HCT116 (cell line): ENCODE data around the gene AZGP1. TPM values are rescaled to one million over a fixed set of nuclear protein-coding genes. Genes with fewer than 3 reads are reported as not detected.
"Not testable (repeated sequence)": the region's sequence is repeated elsewhere in the genome, so short reads cannot be mapped to it uniquely, and the experiment has no call there.

Experiments used
- ATAC-seq: fragments of 200-7000 bp; cut with Tn5 transposase; 2 replicates; pipeline ENCODE4 v1.9.1; 2020; ENCODE audit warnings: mild to moderate bottlenecking, moderate library complexity
- BruUV-seq: library from RNA; stranded (reverse); fragments of 400-500 nt; replicated peaks from 2 replicates; lab custom pipeline; 2021; lab: Mats Ljungman, UMichigan
- CTCF ChIA-PET: fragments of 300-600 bp; sonication (Branson Sonifier 250); formaldehyde crosslinking; loops from one replicate; lab custom pipeline; 2021; ENCODE audit warnings: antibody characterized with exemption; lab: Charles Lee
- POLR2A ChIA-PET: fragments of 300-600, 350-600 bp; sonication (Branson Sonifier 250); formaldehyde crosslinking; loops from one replicate; lab custom pipeline; 2021; ENCODE audit warnings: antibody characterized with exemption; lab: Charles Lee
- RAD21 ChIA-PET, 2 experiments: fragments of 300-600 bp; sonication (Branson Sonifier 250); formaldehyde crosslinking; loops; one replicate each; lab custom pipeline; 2023; ENCODE audit warnings: low total read pairs in 2 of 2; ENCODE audit not compliant: uncharacterized antibody in 2 of 2, unreplicated experiment in 2 of 2, low non-redundant PET in 1 of 2; lab: Charles Lee
- DNase-seq: peaks from one replicate; pipeline ENCODE4 v3.0.0-alpha.2; 2010; ENCODE audit warnings: low read depth, low spot score
- H2AFZ ChIP-seq: fragments of 200-600 bp; shearing (Covaris generic), sonication (generic); 2 replicates; pipeline ENCODE4 v1.6.1; 2017; ENCODE audit warnings: low read depth, mixed run types, mixed read lengths, antibody characterized with exemption, low read length; ENCODE audit not compliant: poor library complexity, severe bottlenecking
- H3K27ac ChIP-seq: 2 replicates; pipeline ENCODE4 v1.5.1; 2012; ENCODE audit warnings: low read depth, low read length
- H3K27me3 ChIP-seq: fragments of 200-600 bp; sonication (generic); 2 replicates; pipeline ENCODE4 v1.6.1; 2016; ENCODE audit warnings: mixed run types, low read length, mixed read lengths; ENCODE audit not compliant: insufficient read depth
- H3K36me3 ChIP-seq, 2 experiments: fragments of 200-500 bp in 1 of 2; fragments of 200-600 bp in 1 of 2; sonication (Bioruptor generic) in 1 of 2; sonication (generic) in 1 of 2; 2 replicates each; pipeline versions ENCODE4 v1.5.1 to v1.6.1; 2014 to 2016; ENCODE audit warnings: low read length in 2 of 2, inconsistent platforms in 1 of 2, mixed read lengths in 1 of 2, mixed run types in 1 of 2; ENCODE audit not compliant: insufficient read depth in 2 of 2, control insufficient read depth in 1 of 2
- H3K4me1 ChIP-seq, 2 experiments: fragments of 200-600 bp in 1 of 2; sonication (generic) in 1 of 2; 2 replicates each; pipeline versions ENCODE4 v1.5.1 to v1.6.1; 2012 to 2017; ENCODE audit warnings: low read length in 2 of 2, inconsistent platforms in 1 of 2, mild to moderate bottlenecking in 1 of 2, mixed read lengths in 1 of 2, mixed run types in 1 of 2, moderate library complexity in 1 of 2; ENCODE audit not compliant: insufficient read depth in 2 of 2, control insufficient read depth in 1 of 2
- H3K4me2 ChIP-seq: fragments of 200-600 bp; sonication (generic); 2 replicates; pipeline ENCODE4 v1.6.1; 2017; ENCODE audit warnings: mixed run types, low read length, mixed read lengths
- H3K4me3 ChIP-seq, 2 experiments: fragments of 200-600 bp in 1 of 2; sonication (generic) in 1 of 2; replicated peaks in 1 of 2; 2 replicates each; pipeline ENCODE4 v1.5.1; 2011 to 2016; ENCODE audit warnings: low read length in 2 of 2, control low read depth in 1 of 2, low read depth in 1 of 2, mild to moderate bottlenecking in 1 of 2, mixed read lengths in 1 of 2, mixed run types in 1 of 2
- H3K79me2 ChIP-seq: fragments of 200-600 bp; sonication (generic); 2 replicates; pipeline ENCODE4 v1.6.1; 2017; ENCODE audit warnings: mild to moderate bottlenecking, mixed run types, low read length, moderate library complexity, mixed read lengths; ENCODE audit not compliant: insufficient read depth
- H3K9ac ChIP-seq: fragments of 200-600 bp; sonication (generic); 2 replicates; pipeline ENCODE4 v1.6.1; 2016; ENCODE audit warnings: low read length, mixed read lengths
- H3K9me2 ChIP-seq: fragments of 200-600 bp; sonication (generic), shearing (Covaris generic); 2 replicates; pipeline ENCODE4 v1.6.1; 2017; ENCODE audit warnings: mixed run types, mild to moderate bottlenecking, moderate library complexity; ENCODE audit not compliant: insufficient read depth
- H3K9me3 ChIP-seq, 2 experiments: fragments of 200-500 bp in 1 of 2; fragments of 200-600 bp in 1 of 2; sonication (Bioruptor generic) in 1 of 2; sonication (generic) in 1 of 2; 2 replicates each; pipeline ENCODE4 v1.6.1; 2014 to 2017; ENCODE audit warnings: low read length in 2 of 2, mixed read lengths in 2 of 2, inconsistent platforms in 1 of 2, low read depth in 1 of 2, mild to moderate bottlenecking in 1 of 2, mixed run types in 1 of 2, moderate library complexity in 1 of 2; ENCODE audit not compliant: control insufficient read depth in 1 of 2, insufficient read depth in 1 of 2
- H4K20me1 ChIP-seq: fragments of 200-600 bp; sonication (generic), shearing (Covaris generic); 2 replicates; pipeline ENCODE4 v1.6.1; 2017; ENCODE audit warnings: mixed run types, mild to moderate bottlenecking, moderate library complexity; ENCODE audit not compliant: insufficient read depth
- EGR1 ChIP-seq: IDR thresholded peaks from 2 replicates; pipeline ENCODE4 v1.6.1; 2012; ENCODE audit warnings: low read depth
- ELF1 ChIP-seq: IDR thresholded peaks from 2 replicates; pipeline ENCODE4 v1.6.1; 2012; ENCODE audit warnings: low read depth, borderline replicate concordance
- RAD21 ChIP-seq: IDR thresholded peaks from 2 replicates; pipeline ENCODE4 v1.6.1; 2012; ENCODE audit warnings: low read depth, mild to moderate bottlenecking
- intact Hi-C: fragments of 100-400 bp; cut with micrococcal nuclease; formaldehyde crosslinking; loops from 2 replicates; pipeline ENCODE4 v1.10.0; 2022
- total RNA-seq: library from RNA; stranded (reverse); gene quantifications from one replicate; pipeline ENCODE4 v1.2.1, GENCODE V29; 2021; ENCODE audit not compliant: unreplicated experiment
- TF ChIP-seq, protein P1 (sequence below), 3 experiments: fragments of 200-600 bp in 1 of 3; sonication (generic) in 1 of 3; IDR thresholded peaks in 2 of 3; conservative IDR thresholded peaks in 1 of 3; 2 replicates each; pipeline ENCODE4 v1.5.1; 2012 to 2017; ENCODE audit warnings: low read depth in 2 of 3, low read length in 2 of 3, antibody characterized with exemption in 1 of 3, borderline replicate concordance in 1 of 3, control low read depth in 1 of 3, mild to moderate bottlenecking in 1 of 3, mixed read lengths in 1 of 3, mixed run types in 1 of 3, moderate library complexity in 1 of 3; ENCODE audit not compliant: insufficient read depth in 1 of 3

AZGP1 gene
- total RNA-seq, 1 experiment from 2014 or later = 1.1 TPM

DNA sequence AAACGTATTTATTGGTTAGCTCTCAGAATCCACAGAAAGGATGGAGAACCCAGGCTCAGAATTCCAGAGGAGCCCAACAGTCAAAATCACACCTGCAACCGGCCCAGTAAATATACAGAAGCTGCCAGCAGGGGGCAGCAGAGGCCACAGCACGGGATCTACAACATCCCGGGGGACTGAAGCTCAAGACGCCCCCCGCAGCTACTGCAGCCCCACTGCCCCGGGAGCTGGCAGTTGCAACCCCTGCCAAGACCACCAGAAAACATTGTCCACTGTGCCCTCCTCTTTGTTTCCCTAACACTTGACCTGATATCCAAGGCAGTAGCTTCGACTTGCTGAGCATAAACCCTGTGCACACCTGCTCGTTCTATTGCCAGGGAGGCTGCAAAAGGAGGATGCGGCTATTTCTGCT is 4.0 kb upstream of the AZGP1 start:
- H3K36me3 ChIP-seq, H3K79me2 ChIP-seq, H3K27ac ChIP-seq, H3K4me1 ChIP-seq, POLR2A ChIA-PET, H3K4me3 ChIP-seq, H3K4me2 ChIP-seq, DNase-seq, H3K9ac ChIP-seq, H3K9me2 ChIP-seq, BruUV-seq, H4K20me1 ChIP-seq, intact Hi-C loops, H3K27me3 ChIP-seq, H3K9me3 ChIP-seq: not testable (repeated sequence)
- TF ChIP-seq RAD21 = peak; percentile 54
- TF ChIP-seq, protein P1, sequence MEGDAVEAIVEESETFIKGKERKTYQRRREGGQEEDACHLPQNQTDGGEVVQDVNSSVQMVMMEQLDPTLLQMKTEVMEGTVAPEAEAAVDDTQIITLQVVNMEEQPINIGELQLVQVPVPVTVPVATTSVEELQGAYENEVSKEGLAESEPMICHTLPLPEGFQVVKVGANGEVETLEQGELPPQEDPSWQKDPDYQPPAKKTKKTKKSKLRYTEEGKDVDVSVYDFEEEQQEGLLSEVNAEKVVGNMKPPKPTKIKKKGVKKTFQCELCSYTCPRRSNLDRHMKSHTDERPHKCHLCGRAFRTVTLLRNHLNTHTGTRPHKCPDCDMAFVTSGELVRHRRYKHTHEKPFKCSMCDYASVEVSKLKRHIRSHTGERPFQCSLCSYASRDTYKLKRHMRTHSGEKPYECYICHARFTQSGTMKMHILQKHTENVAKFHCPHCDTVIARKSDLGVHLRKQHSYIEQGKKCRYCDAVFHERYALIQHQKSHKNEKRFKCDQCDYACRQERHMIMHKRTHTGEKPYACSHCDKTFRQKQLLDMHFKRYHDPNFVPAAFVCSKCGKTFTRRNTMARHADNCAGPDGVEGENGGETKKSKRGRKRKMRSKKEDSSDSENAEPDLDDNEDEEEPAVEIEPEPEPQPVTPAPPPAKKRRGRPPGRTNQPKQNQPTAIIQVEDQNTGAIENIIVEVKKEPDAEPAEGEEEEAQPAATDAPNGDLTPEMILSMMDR (IDR thresholded peaks at IDR 0.05 in 2 of 3, conservative IDR thresholded peaks at IDR 0.05 in 1 of 3; ENCODE audit: borderline replicate concordance in 1 of 3, insufficient read depth in 1 of 3, low read depth in 2 of 3, low read length in 2 of 3) = peak; percentile 36 to 67 (median 57); a peak in 4 of 6 replicates
- ATAC-seq = peak; percentile 95
- ChIA-PET RAD21 (interaction anchor here in 1 of 2 experiments (1.0 kb wide), 1 partner anchor 73 kb away, joined by 3 read pairs; no protein-coding TSS in a partner anchor), CTCF (interaction anchor here (0.7 to 1.3 kb wide), 6 partner anchors 11 to 70 kb away, joined by 3 to 7 read pairs (median 4); partner anchors contain the start of gene GJC3)
- H2AFZ ChIP-seq = peak overlapping the region; percentile 9

DNA sequence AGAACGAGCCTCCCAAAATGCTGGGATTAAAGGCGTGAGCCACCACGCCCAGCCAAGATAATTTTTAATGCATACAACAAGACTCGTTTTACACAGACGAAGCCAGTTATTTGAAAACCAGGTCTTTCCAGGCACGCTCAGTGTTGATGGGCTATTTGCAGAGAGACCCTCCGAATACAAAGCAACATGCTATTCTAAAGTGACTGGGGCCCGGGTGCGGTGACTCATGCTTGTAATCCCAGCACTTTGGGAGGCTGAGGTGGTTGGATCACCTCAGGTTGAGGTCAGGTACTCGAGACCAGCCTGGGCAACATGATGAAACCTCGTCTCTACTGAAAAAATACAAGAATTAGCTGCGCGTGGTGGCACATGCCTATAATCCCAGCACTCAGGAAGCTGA is 795 bp upstream of the AZGP1 start:
- ATAC-seq = no peak
- H2AFZ ChIP-seq = no peak overlapping the region
- H3K27ac ChIP-seq = no peak overlapping the region
- no peaks in the 10 kb centered on the region for H3K9me2 ChIP-seq
- no peaks in the 10 kb centered on the region for H3K79me2 ChIP-seq
- H3K36me3 ChIP-seq = no peaks in the 10 kb centered on the region
- BruUV-seq = no TSS peak
- intact Hi-C loops = no loop called here
- no peaks in the 10 kb centered on the region for H3K4me1 ChIP-seq
- H3K9ac ChIP-seq = no peak overlapping the region
- ChIA-PET RAD21 (no interaction called here), CTCF (interaction anchor here (1.8 kb wide), 1 partner anchor 16 kb away, joined by 4 read pairs; no protein-coding TSS in a partner anchor), POLR2A (no interaction called here)
- no peak overlapping the region for H3K4me2 ChIP-seq
- no peaks in the 10 kb centered on the region for H3K9me3 ChIP-seq
- no peaks in the 10 kb centered on the region for H4K20me1 ChIP-seq
- no peak for DNase-seq
- TF ChIP-seq ELF1 (no peak), EGR1 (no peak)
- H3K4me3 ChIP-seq = no peak overlapping the region
- no peaks in the 10 kb centered on the region for H3K27me3 ChIP-seq
